ENCODE data around the gene SLC26A11. TPM values are rescaled to one million over a fixed set of nuclear protein-coding genes. Genes with fewer than 3 reads are reported as not detected.

SLC26A11 gene
- total RNA-seq, 3 donors from 2014 or later (not counting 1 experiment from before 2014, with no cell fraction given): 33.9 to 37.6 (median 35.8) TPM

DNA sequence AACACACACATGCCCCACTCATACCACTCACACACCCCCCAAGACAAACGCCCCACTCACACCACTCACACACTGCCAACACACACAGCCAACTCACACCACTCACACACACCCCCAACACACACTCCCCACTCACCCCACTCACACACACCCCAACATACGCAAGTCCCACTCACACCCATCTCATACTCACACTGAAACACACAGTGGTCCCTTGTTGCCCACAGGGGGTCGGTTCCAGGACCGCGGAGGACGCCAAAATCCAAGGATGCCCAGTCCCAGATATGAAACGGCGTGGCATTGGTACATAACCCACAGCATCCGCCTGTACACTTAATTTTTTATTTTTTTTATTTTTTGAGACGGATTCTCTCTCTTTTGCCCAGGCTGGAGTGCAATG lies 61.3 kb downstream of the SLC26A11 start:
- TF ChIP-seq, protein P1, sequence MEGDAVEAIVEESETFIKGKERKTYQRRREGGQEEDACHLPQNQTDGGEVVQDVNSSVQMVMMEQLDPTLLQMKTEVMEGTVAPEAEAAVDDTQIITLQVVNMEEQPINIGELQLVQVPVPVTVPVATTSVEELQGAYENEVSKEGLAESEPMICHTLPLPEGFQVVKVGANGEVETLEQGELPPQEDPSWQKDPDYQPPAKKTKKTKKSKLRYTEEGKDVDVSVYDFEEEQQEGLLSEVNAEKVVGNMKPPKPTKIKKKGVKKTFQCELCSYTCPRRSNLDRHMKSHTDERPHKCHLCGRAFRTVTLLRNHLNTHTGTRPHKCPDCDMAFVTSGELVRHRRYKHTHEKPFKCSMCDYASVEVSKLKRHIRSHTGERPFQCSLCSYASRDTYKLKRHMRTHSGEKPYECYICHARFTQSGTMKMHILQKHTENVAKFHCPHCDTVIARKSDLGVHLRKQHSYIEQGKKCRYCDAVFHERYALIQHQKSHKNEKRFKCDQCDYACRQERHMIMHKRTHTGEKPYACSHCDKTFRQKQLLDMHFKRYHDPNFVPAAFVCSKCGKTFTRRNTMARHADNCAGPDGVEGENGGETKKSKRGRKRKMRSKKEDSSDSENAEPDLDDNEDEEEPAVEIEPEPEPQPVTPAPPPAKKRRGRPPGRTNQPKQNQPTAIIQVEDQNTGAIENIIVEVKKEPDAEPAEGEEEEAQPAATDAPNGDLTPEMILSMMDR (IDR thresholded peaks at IDR 0.05): no peak
- Mint-ChIP-seq H3K4me3 (no peak overlapping the region), H3K36me3 (no peaks in the 10 kb centered on the region), H3K27me3 (ENCODE audit: low read depth in 2 of 2) (no peaks in the 10 kb centered on the region), H3K27ac (peak overlapping the region; percentile 53 to 68), H3K9me3 (no peaks in the 10 kb centered on the region), H3K4me1 (peaks cover 37 to 59% of the 10 kb centered on the region in 2 donors)
- ATAC-seq (no peak), DNase-seq (no peak)
- 88% methylated on average over 10 of the region's 10 CpGs for WGBS (ENCODE audit: insufficient coverage)
- Histone ChIP-seq H3K9me3 (ENCODE audit: control insufficient read depth, insufficient read depth, low read length) (no peaks in the 10 kb centered on the region), H3K27me3 (ENCODE audit: control insufficient read depth, insufficient read depth, low read length) (no peaks in the 10 kb centered on the region), H3K27ac (ENCODE audit: low read length) (no peak overlapping the region), H3K4me1 (ENCODE audit: control insufficient read depth, insufficient read depth, low read length) (peaks cover 49% of the 10 kb centered on the region), H3K36me3 (ENCODE audit: control insufficient read depth, insufficient read depth, low read length) (peaks cover 50% of the 10 kb centered on the region), H3K4me3 (ENCODE audit: low read length) (no peak overlapping the region)
- intact Hi-C loops (cut with micrococcal nuclease): no loop called here

DNA sequence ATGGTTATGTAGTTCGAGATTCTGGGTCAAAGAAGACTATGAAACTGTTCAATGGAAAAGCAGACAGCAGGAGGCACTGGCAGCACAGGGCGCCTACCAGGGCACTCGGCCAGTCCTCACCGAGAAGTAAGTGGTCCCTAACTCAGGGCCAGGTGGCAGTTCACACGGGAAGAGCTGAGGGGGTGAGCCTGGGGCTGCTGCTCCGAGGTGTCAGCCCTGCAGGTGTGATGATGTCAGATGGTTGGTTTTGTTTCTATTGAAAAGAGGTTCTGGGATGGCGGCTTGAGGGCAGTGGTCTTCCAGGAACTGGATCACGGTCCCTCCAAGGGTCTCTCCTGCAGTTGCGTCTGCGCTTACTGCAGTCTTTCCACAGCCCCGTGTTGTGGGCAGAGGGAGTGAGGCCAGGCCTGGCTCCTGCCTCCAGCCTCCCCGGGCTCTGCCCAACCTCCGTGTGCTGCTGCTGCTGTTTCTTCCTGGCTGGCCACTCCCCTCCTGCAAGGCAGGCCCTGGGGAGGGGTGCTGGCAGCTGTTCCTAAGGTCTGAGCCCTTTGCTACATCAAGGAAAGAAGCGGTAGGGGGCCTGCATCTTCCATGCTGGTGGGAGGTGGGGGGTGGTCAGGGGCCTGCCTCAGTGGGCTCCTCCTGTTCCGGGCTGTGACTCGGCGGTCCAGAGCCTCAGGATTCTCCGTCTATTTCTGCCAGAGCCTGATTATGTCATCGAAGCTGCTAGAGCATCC lies 63.1 kb downstream of the SLC26A11 start:
- WGBS (ENCODE audit: insufficient coverage): 86% methylated on average over 18 of the region's 19 CpGs
- Mint-ChIP-seq H3K4me1 (peaks cover 31 to 53% of the 10 kb centered on the region in 2 donors), H3K36me3 (peaks cover 7% of the 10 kb centered on the region), H3K27ac (peak overlapping the region; percentile 68 to 78), H3K27me3 (ENCODE audit: low read depth in 2 of 2) (no peaks in the 10 kb centered on the region), H3K9me3 (no peaks in the 10 kb centered on the region), H3K4me3 (no peak overlapping the region)
- intact Hi-C loops (cut with micrococcal nuclease): no loop called here
- Histone ChIP-seq H3K4me1 (ENCODE audit: control insufficient read depth, insufficient read depth, low read length) (peaks cover 33% of the 10 kb centered on the region), H3K27ac (ENCODE audit: low read length) (no peak overlapping the region), H3K9me3 (ENCODE audit: control insufficient read depth, insufficient read depth, low read length) (no peaks in the 10 kb centered on the region), H3K27me3 (ENCODE audit: control insufficient read depth, insufficient read depth, low read length) (no peaks in the 10 kb centered on the region), H3K36me3 (ENCODE audit: control insufficient read depth, insufficient read depth, low read length) (peaks cover 62% of the 10 kb centered on the region), H3K4me3 (ENCODE audit: low read length) (no peak overlapping the region)
- ATAC-seq (no peak), DNase-seq (no peak)
- TF ChIP-seq, protein P1 (IDR thresholded peaks at IDR 0.05): no peak

GRCh38 chr17:80284631-80285030 lies 64.4 kb downstream of the SLC26A11 start:
- intact Hi-C loops (cut with micrococcal nuclease): no loop called here
- Mint-ChIP-seq H3K27me3 (ENCODE audit: low read depth in 2 of 2) (no peaks in the 10 kb centered on the region), H3K36me3 (peaks cover 7% of the 10 kb centered on the region), H3K4me3 (no peak overlapping the region), H3K27ac (peak overlapping the region; percentile 71 to 82), H3K4me1 (peaks cover 17 to 43% of the 10 kb centered on the region in 2 donors), H3K9me3 (no peaks in the 10 kb centered on the region)
- peak in 1 of 3 donors; percentile 32 for ATAC-seq
- TF ChIP-seq, protein P1 (IDR thresholded peaks at IDR 0.05): no peak
- Histone ChIP-seq H3K4me1 (ENCODE audit: control insufficient read depth, insufficient read depth, low read length) (peaks cover 21% of the 10 kb centered on the region), H3K9me3 (ENCODE audit: control insufficient read depth, insufficient read depth, low read length) (no peaks in the 10 kb centered on the region), H3K27me3 (ENCODE audit: control insufficient read depth, insufficient read depth, low read length) (no peaks in the 10 kb centered on the region), H3K4me3 (ENCODE audit: low read length) (no peak overlapping the region), H3K36me3 (ENCODE audit: control insufficient read depth, insufficient read depth, low read length) (peaks cover 67% of the 10 kb centered on the region), H3K27ac (ENCODE audit: low read length) (no peak overlapping the region)
- WGBS (ENCODE audit: insufficient coverage): 81% methylated on average over 11 of the region's 11 CpGs
- no peak for DNase-seq
